IMR-90 (cell line): ENCODE measurements around the gene NT5C3B. TPM values are rescaled to one million over a fixed set of nuclear protein-coding genes. Genes with fewer than 3 reads are reported as not detected.

Experiments used
- ATAC-seq: fragments of 200-7000 bp; cut with Tn5 transposase; 2 replicates; pipeline ENCODE4 v1.9.1; 2020; ENCODE audit warnings: low read depth, mild to moderate bottlenecking, moderate library complexity
- BruUV-seq: library from RNA; stranded (reverse); fragments of 400-500 nt; replicated peaks from 2 replicates; lab custom pipeline; 2021; lab: Mats Ljungman, UMichigan
- CTCF ChIA-PET: fragments of 300-600 bp; formaldehyde crosslinking; extraction: SDS; loops from one replicate; lab custom pipeline; 2021; ENCODE audit warnings: antibody characterized with exemption; lab: Yijun Ruan, JAX
- POLR2A ChIA-PET: fragments of 300-600 bp; sonication (Branson Sonifier 250); formaldehyde crosslinking; loops from one replicate; lab custom pipeline; 2022; ENCODE audit warnings: antibody characterized with exemption; ENCODE audit not compliant: unreplicated experiment; lab: Charles Lee
- DNase-seq: peaks from one replicate; pipeline ENCODE4 v3.0.0; 2013
- H2AFZ ChIP-seq: replicated peaks from 2 replicates; pipeline ENCODE3; 2013; ENCODE audit warnings: low read length, mild to moderate bottlenecking; ENCODE audit not compliant: poor library complexity
- H2AK5ac ChIP-seq: 2 replicates; pipeline ENCODE4 v1.6.1; 2013; ENCODE audit warnings: low read depth, low read length, inconsistent platforms
- H2AK9ac ChIP-seq: replicated peaks from 2 replicates; pipeline ENCODE3; 2013; ENCODE audit warnings: mild to moderate bottlenecking, low read depth, low read length, moderate library complexity; ENCODE audit not compliant: poor library complexity
- H2BK120ac ChIP-seq: 2 replicates; pipeline ENCODE4 v1.6.1; 2013; ENCODE audit warnings: low read depth, low read length, inconsistent platforms
- H2BK15ac ChIP-seq: 3 replicates; pipeline ENCODE4 v1.6.1; 2013; ENCODE audit warnings: low read depth, low read length, inconsistent platforms
- H2BK20ac ChIP-seq: 2 replicates; pipeline ENCODE4 v1.6.1; 2013; ENCODE audit warnings: low read depth, mild to moderate bottlenecking, inconsistent platforms, low read length, moderate library complexity
- H2BK5ac ChIP-seq: 2 replicates; pipeline ENCODE4 v1.6.1; 2013; ENCODE audit warnings: mild to moderate bottlenecking, low read depth, low read length, inconsistent platforms; ENCODE audit not compliant: poor library complexity, severe bottlenecking
- H3K14ac ChIP-seq: replicated peaks from 2 replicates; pipeline ENCODE4 v1.6.1; 2013; ENCODE audit warnings: low read depth, low read length, inconsistent platforms
- H3K18ac ChIP-seq: 2 replicates; pipeline ENCODE4 v1.6.1; 2013; ENCODE audit warnings: low read depth, low read length, control low read depth
- H3K23ac ChIP-seq: 2 replicates; pipeline ENCODE4 v1.6.1; 2013; ENCODE audit warnings: low read depth, low read length, inconsistent platforms
- H3K27ac ChIP-seq: 2 replicates; pipeline ENCODE4 v1.5.1; 2013; ENCODE audit warnings: mild to moderate bottlenecking, control low read depth, low read length; ENCODE audit not compliant: insufficient read depth
- H3K27me3 ChIP-seq: 2 replicates; pipeline ENCODE4 v1.6.1; 2013; ENCODE audit warnings: low read length; ENCODE audit not compliant: control insufficient read depth, insufficient read depth
- H3K36me3 ChIP-seq: 2 replicates; pipeline ENCODE4 v1.6.1; 2013; ENCODE audit warnings: low read length, mixed read lengths; ENCODE audit not compliant: control insufficient read depth, insufficient read depth
- H3K4ac ChIP-seq: 2 replicates; pipeline ENCODE4 v1.6.1; 2013; ENCODE audit warnings: low read depth, low read length, inconsistent platforms
- H3K4me1 ChIP-seq: 2 replicates; pipeline ENCODE4 v1.6.1; 2013; ENCODE audit warnings: low read length, mixed read lengths; ENCODE audit not compliant: control insufficient read depth, insufficient read depth
- H3K4me2 ChIP-seq: 2 replicates; pipeline ENCODE4 v1.6.1; 2013; ENCODE audit warnings: low read depth, mild to moderate bottlenecking, control low read depth, low read length, moderate library complexity
- H3K4me3 ChIP-seq: 2 replicates; pipeline ENCODE4 v1.5.1; 2013; ENCODE audit warnings: low read depth, mild to moderate bottlenecking, control low read depth, low read length, moderate library complexity; ENCODE audit not compliant: insufficient read depth
- H3K56ac ChIP-seq: 2 replicates; pipeline ENCODE4 v1.6.1; 2013; ENCODE audit warnings: low read length, inconsistent platforms; ENCODE audit not compliant: insufficient read depth; ENCODE audit errors: extremely low read depth
- H3K79me1 ChIP-seq, 2 experiments: 2 replicates each; pipeline ENCODE4 v1.6.1; 2013; ENCODE audit warnings: low read length in 2 of 2, inconsistent platforms in 1 of 2, low read depth in 1 of 2
- H3K9ac ChIP-seq: 2 replicates; pipeline ENCODE4 v1.6.1; 2013; ENCODE audit warnings: low read depth, low read length, control low read depth
- H3K9me1 ChIP-seq: 2 replicates; pipeline ENCODE4 v1.6.1; 2013; ENCODE audit warnings: low read length, inconsistent platforms; ENCODE audit not compliant: insufficient read depth
- H3K9me3 ChIP-seq: 2 replicates; pipeline ENCODE4 v1.6.1; 2013; ENCODE audit warnings: low read length; ENCODE audit not compliant: control insufficient read depth, insufficient read depth
- H4K20me1 ChIP-seq: 2 replicates; pipeline ENCODE4 v1.6.1; 2013; ENCODE audit warnings: low read length, inconsistent platforms; ENCODE audit not compliant: insufficient read depth
- H4K5ac ChIP-seq: 2 replicates; pipeline ENCODE4 v1.6.1; 2013; ENCODE audit warnings: mild to moderate bottlenecking, low read depth, low read length, control low read depth
- H4K8ac ChIP-seq, 2 experiments: 2 replicates each; pipeline ENCODE4 v1.6.1; 2013; ENCODE audit warnings: low read depth in 2 of 2, low read length in 2 of 2, control low read depth in 1 of 2, inconsistent platforms in 1 of 2
- H4K91ac ChIP-seq: 2 replicates; pipeline ENCODE4 v1.6.1; 2013; ENCODE audit warnings: low read depth, low read length, inconsistent platforms; ENCODE audit not compliant: insufficient read depth
- CEBPB ChIP-seq: IDR thresholded peaks from 2 replicates; pipeline ENCODE4 v1.6.1; 2012; ENCODE audit warnings: low read depth, low read length, improper control_type of control experiment
- CHD1 ChIP-seq: IDR thresholded peaks from 2 replicates; pipeline ENCODE4 v1.6.1; 2012; ENCODE audit warnings: low read depth, low read length, improper control_type of control experiment
- FOS ChIP-seq: fragments of 150-350 bp; IDR thresholded peaks from 2 replicates; pipeline ENCODE4 v1.6.1; 2016; ENCODE audit warnings: low read depth, low read length
- MAFK ChIP-seq: IDR thresholded peaks from 2 replicates; pipeline ENCODE4 v1.6.1; 2012; ENCODE audit warnings: low read depth, low read length, improper control_type of control experiment
- MAZ ChIP-seq: IDR thresholded peaks from 2 replicates; pipeline ENCODE4 v1.6.1; 2012; ENCODE audit warnings: low read depth, mild to moderate bottlenecking, low read length, improper control_type of control experiment, moderate library complexity, borderline replicate concordance
- NFE2L2 ChIP-seq: fragments of 150-350 bp; IDR thresholded peaks from 2 replicates; pipeline ENCODE4 v1.6.1; 2016; ENCODE audit warnings: low read depth, mild to moderate bottlenecking, low read length
- POLR2A ChIP-seq: IDR thresholded peaks from 2 replicates; pipeline ENCODE4 v1.6.1; 2012; ENCODE audit warnings: mild to moderate bottlenecking, low read depth, low read length
- RAD21 ChIP-seq: IDR thresholded peaks from 2 replicates; pipeline ENCODE4 v1.6.1; 2012; ENCODE audit warnings: low read length, improper control_type of control experiment
- RCOR1 ChIP-seq: IDR thresholded peaks from 2 replicates; pipeline ENCODE4 v1.6.1; 2012; ENCODE audit warnings: mild to moderate bottlenecking, low read length, improper control_type of control experiment; ENCODE audit not compliant: insufficient replicate concordance
- RFX5 ChIP-seq: IDR thresholded peaks from 2 replicates; pipeline ENCODE4 v1.8.0; 2012; ENCODE audit warnings: low read depth, mild to moderate bottlenecking, low read length, moderate library complexity
- SMC3 ChIP-seq: fragments of 150-350 bp; IDR thresholded peaks from 2 replicates; pipeline ENCODE4 v1.6.1; 2016; ENCODE audit warnings: low read depth, mild to moderate bottlenecking, antibody characterized with exemption, low read length, moderate library complexity
- USF2 ChIP-seq: fragments of 150-350 bp; IDR thresholded peaks from 2 replicates; pipeline ENCODE4 v1.6.1; 2017; ENCODE audit warnings: mild to moderate bottlenecking, antibody characterized with exemption, low read length, low read depth
- WGBS, 2 experiments: methylation state at CpG; one replicate each; pipeline versions ENCODE4 v1.1.5 to v1.1.7; 2013; ENCODE audit warnings: missing lambda C conversion rate in 2 of 2; ENCODE audit not compliant: insufficient read length in 1 of 2; ENCODE audit errors: extremely low coverage in 2 of 2; 5-methylcytosine and 5-hydroxymethylcytosine counted together
- dilution Hi-C: fragments of 300-500 bp; cut with HindIII; formaldehyde crosslinking; loops from one replicate; pipeline ENCODE4 v1.14.3; 2018; ENCODE audit warnings: low sequenced_read_pairs; ENCODE audit not compliant: unreplicated experiment
- in situ Hi-C: fragments of 300-500 bp; cut with MboI; formaldehyde crosslinking; loops from 3 replicates; pipeline ENCODE4 v1.14.3; 2019; ENCODE audit warnings: low sequenced_read_pairs, inconsistent platforms, mixed read lengths
- intact Hi-C: fragments of 100-400 bp; cut with micrococcal nuclease; formaldehyde crosslinking; loops from 2 replicates; pipeline ENCODE4 v1.10.0; 2022
- polyA plus RNA-seq, 3 experiments: library from polyadenylated mRNA; depleted of rRNA; stranded (reverse); fragments of >200 nt; gene quantifications; 2 replicates each; pipeline ENCODE4 v1.2.3, GENCODE V29; 2012; ENCODE audit warnings: low replicate concordance in 1 of 3
- total RNA-seq: library from RNA; depleted of rRNA; stranded (reverse); fragments of >200 nt; gene quantifications from 2 replicates; pipeline ENCODE4 v1.2.3, GENCODE V29; 2012
- TF ChIP-seq, protein P1 (sequence below): conservative IDR thresholded peaks from 2 replicates; pipeline ENCODE4 v1.5.1; 2012; ENCODE audit warnings: mild to moderate bottlenecking, low read depth, low read length, improper control_type of control experiment

NT5C3B gene
- total and polyA plus RNA-seq, 2 of the 4 experiments (the other 2 are of a cell fraction), result 59.9 to 92.7 TPM

GRCh38 chr17:41801374-41802271 lies 34.4 kb downstream of the NT5C3B start:
- H2BK5ac ChIP-seq, result no peak overlapping the region
- no peak overlapping the region for H3K9ac ChIP-seq
- no peak overlapping the region for H3K4me3 ChIP-seq
- H4K91ac ChIP-seq, result no peak overlapping the region; the same call in 1 of the 2 replicates
- H3K4ac ChIP-seq, result peak overlapping the region; percentile 28; the same call in 1 of the 2 replicates
- TF ChIP-seq RAD21 (peak; percentile 97), RFX5 (no peak), CEBPB (no peak), FOS (no peak), SMC3 (peak; percentile 99), RCOR1 (peak; percentile 22), MAFK (no peak), MAZ (peak; percentile 59; the same call in 1 of the 2 replicates), CHD1 (no peak), USF2 (no peak), NFE2L2 (no peak), POLR2A (peak; percentile 41; the same call in 1 of the 2 replicates)
- TF ChIP-seq, protein P1, sequence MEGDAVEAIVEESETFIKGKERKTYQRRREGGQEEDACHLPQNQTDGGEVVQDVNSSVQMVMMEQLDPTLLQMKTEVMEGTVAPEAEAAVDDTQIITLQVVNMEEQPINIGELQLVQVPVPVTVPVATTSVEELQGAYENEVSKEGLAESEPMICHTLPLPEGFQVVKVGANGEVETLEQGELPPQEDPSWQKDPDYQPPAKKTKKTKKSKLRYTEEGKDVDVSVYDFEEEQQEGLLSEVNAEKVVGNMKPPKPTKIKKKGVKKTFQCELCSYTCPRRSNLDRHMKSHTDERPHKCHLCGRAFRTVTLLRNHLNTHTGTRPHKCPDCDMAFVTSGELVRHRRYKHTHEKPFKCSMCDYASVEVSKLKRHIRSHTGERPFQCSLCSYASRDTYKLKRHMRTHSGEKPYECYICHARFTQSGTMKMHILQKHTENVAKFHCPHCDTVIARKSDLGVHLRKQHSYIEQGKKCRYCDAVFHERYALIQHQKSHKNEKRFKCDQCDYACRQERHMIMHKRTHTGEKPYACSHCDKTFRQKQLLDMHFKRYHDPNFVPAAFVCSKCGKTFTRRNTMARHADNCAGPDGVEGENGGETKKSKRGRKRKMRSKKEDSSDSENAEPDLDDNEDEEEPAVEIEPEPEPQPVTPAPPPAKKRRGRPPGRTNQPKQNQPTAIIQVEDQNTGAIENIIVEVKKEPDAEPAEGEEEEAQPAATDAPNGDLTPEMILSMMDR, result peak; percentile 96
- no TSS peak for BruUV-seq
- no peak overlapping the region for H4K5ac ChIP-seq
- H3K4me1 ChIP-seq, result peaks cover 11% of the 10 kb centered on the region
- in situ Hi-C loops, result loop anchor here (5.0 kb wide), 1 partner anchor 64 kb away; no protein-coding TSS in a partner anchor
- no peak overlapping the region for H3K23ac ChIP-seq
- no peak overlapping the region; the same call in 2 of the 3 replicates for H2BK15ac ChIP-seq
- DNase-seq, result peak; percentile 72
- dilution Hi-C loops, result no loop called here
- no peaks in the 10 kb centered on the region for H3K9me3 ChIP-seq
- peak overlapping the region; percentile 60 for H2AK9ac ChIP-seq
- peak overlapping the region; percentile 84 for H2AK5ac ChIP-seq
- no peak overlapping the region for H3K18ac ChIP-seq
- no peaks in the 10 kb centered on the region for H3K27me3 ChIP-seq
- CTCF ChIA-PET, result interaction anchor here (0.6 to 2.1 kb wide), 4 partner anchors 24 to 243 kb away, joined by 3 to 8 read pairs (median 4); no protein-coding TSS in a partner anchor
- peaks cover 1 to 6% of the 10 kb centered on the region in 2 experiments; a peak in 2 of 4 replicates for H3K79me1 ChIP-seq
- intact Hi-C loops, result loop anchor here (1.0 kb wide), 2 partner anchors 24 to 63 kb away; no protein-coding TSS in a partner anchor
- ATAC-seq, result peak; percentile 93
- H2AFZ ChIP-seq, result peak overlapping the region; percentile 60
- peak overlapping the region in 1 of 2 experiments; percentile 78; a peak in 1 of 4 replicates for H4K8ac ChIP-seq
- no peak overlapping the region for H2BK20ac ChIP-seq
- H3K27ac ChIP-seq, result no peak overlapping the region
- H3K14ac ChIP-seq, result no peak overlapping the region
- peak overlapping the region; percentile 24; the same call in 1 of the 2 replicates for H2BK120ac ChIP-seq
- no peaks in the 10 kb centered on the region for H3K9me1 ChIP-seq
- WGBS, 2 experiments, result 0% methylated on average over 3 of the region's 14 CpGs; no CpG with 5 or more reads in 1 of the 2 experiments
- no peaks in the 10 kb centered on the region for H4K20me1 ChIP-seq
- peak overlapping the region; percentile 34; the same call in 1 of the 2 replicates for H3K4me2 ChIP-seq
- H3K36me3 ChIP-seq, result peaks cover 14% of the 10 kb centered on the region
- POLR2A ChIA-PET, result no interaction called here
- no peak overlapping the region for H3K56ac ChIP-seq
